ENCODE results near the gene BIK. TPM values are rescaled to one million over a fixed set of nuclear protein-coding genes. Genes with fewer than 3 reads are reported as not detected.
"Not testable (repeated sequence)": the region's sequence is repeated elsewhere in the genome, so short reads cannot be mapped to it uniquely, and the experiment has no call there.

Gene BIK
- polyA plus RNA-seq, 2 donors: 11.4 to 18.5 TPM

DNA sequence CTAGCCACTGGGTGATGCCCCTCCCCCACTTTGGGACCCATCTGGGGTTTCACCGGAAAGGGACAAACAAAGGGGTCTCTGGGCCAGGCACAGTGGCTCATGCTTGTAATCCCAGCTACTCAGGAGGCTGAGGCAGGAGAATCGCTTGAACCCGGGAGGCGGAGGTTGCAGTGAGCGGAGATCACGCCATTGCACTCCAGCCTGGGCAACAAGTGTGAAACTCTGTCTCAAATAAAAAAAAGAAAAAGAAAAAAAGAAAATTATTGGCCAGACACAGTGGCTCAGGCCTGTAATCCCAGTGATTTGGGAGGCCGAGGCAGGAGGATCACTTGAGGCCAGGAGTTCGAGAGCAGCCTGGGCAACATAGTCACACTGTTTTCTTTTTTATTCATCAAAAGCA, 34.8 kb downstream of the BIK start:
- H3K4me3 ChIP-seq (ENCODE audit: low read depth in 1 of 2, low read length in 2 of 2); H3K36me3 ChIP-seq (ENCODE audit: control insufficient read depth in 2 of 2, insufficient read depth in 2 of 2, low read length in 1 of 2); H3K9me3 ChIP-seq (ENCODE audit: control insufficient read depth in 2 of 2, insufficient read depth in 1 of 2, low read depth in 1 of 2, low read length in 1 of 2); H3K4me1 ChIP-seq (ENCODE audit: control insufficient read depth in 2 of 2, insufficient read depth in 2 of 2, low read length in 1 of 2); H3K27me3 ChIP-seq (ENCODE audit: control insufficient read depth in 1 of 2, insufficient read depth in 2 of 2, low read length in 2 of 2): not testable (repeated sequence)
- 88 to 90% methylated on average over 8 of the region's 8 CpGs for WGBS, 2 donors
- peak overlapping the region; percentile 73 to 82 for H3K27ac ChIP-seq (ENCODE audit: low read depth in 2 of 2, low read length in 1 of 2)

DNA sequence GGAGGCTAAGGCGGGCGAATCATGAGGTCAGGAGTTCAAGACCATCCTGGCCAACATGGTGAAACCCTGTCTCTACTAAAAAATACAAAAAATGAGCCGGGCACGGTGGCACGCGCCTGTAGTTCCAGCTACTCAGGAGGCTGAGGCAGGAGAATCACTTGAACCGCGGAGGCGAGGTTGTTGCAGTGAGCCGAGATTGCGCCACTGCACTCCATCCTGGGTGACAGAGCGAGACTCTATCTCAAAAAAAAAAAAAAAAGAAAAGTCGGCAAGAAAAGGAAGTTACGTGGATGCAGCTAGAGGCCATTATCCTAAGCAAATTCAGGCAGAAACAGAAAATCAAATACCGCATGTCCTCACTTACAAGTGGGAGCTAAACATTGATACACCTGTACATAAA, 35.8 kb downstream of the BIK start:
- WGBS, 2 donors: 86 to 88% methylated on average over 15 of the region's 15 CpGs
- not testable (repeated sequence) for H3K36me3 ChIP-seq (ENCODE audit: control insufficient read depth in 2 of 2, insufficient read depth in 2 of 2, low read length in 1 of 2); H3K27me3 ChIP-seq (ENCODE audit: control insufficient read depth in 1 of 2, insufficient read depth in 2 of 2, low read length in 2 of 2); H3K27ac ChIP-seq (ENCODE audit: low read depth in 2 of 2, low read length in 1 of 2); H3K4me3 ChIP-seq (ENCODE audit: low read depth in 1 of 2, low read length in 2 of 2); H3K9me3 ChIP-seq (ENCODE audit: control insufficient read depth in 2 of 2, insufficient read depth in 1 of 2, low read depth in 1 of 2, low read length in 1 of 2)
- H3K4me1 ChIP-seq (ENCODE audit: control insufficient read depth in 2 of 2, insufficient read depth in 2 of 2, low read length in 1 of 2): peaks cover 0 to 13% of the 10 kb centered on the region in 2 donors

DNA sequence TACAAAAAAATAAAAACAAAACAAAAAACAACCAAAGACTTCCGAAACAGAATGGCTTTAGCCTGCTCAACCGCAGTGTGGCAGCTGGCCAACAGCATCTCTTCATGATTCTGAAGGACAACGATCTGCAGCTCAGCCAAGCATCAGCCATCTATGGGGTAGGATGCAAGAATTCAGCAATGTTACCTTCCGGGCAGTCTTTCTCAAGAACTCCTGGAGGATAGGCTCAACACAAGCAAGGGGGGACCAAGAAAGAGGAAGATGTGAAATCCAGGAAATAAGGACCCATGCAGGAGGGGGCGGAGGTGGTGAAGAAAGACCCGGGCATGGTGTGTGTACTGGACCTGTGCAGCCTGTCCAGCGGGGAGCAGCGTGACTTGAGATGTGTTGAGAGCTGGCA, 37.3 kb downstream of the BIK start:
- WGBS, 2 donors: 67 to 68% methylated on average over 8 of the region's 8 CpGs
- no peak overlapping the region for H3K27ac ChIP-seq (ENCODE audit: low read depth in 2 of 2, low read length in 1 of 2)
- no peaks in the 10 kb centered on the region for H3K27me3 ChIP-seq (ENCODE audit: control insufficient read depth in 1 of 2, insufficient read depth in 2 of 2, low read length in 2 of 2)
- H3K4me1 ChIP-seq (ENCODE audit: control insufficient read depth in 2 of 2, insufficient read depth in 2 of 2, low read length in 1 of 2): peaks cover 0 to 13% of the 10 kb centered on the region in 2 donors
- H3K36me3 ChIP-seq (ENCODE audit: control insufficient read depth in 2 of 2, insufficient read depth in 2 of 2, low read length in 1 of 2): no peaks in the 10 kb centered on the region
- no peak overlapping the region for H3K4me3 ChIP-seq (ENCODE audit: low read depth in 1 of 2, low read length in 2 of 2)
- no peaks in the 10 kb centered on the region for H3K9me3 ChIP-seq (ENCODE audit: control insufficient read depth in 2 of 2, insufficient read depth in 1 of 2, low read depth in 1 of 2, low read length in 1 of 2)

DNA sequence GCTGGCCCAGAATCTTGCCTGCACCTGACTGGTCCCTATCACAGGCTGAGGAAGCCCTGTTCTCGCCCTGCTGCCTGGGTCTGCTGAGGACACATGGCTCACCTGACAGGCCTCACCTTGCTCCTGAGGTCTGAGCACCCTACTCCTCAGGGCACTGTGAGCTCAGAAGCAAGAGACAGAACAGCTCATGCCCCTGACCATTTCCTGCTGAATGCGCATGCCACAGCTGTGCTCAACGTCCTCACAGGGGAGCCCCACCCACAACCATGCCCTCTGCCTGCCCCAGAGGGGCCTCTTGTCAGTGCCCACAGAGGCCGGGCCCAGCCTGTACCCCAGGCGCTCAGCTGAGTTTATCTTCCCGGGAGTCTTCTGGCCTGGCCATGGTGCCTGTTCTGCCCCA, 38.0 kb downstream of the BIK start:
- Histone ChIP-seq H3K4me1 (ENCODE audit: control insufficient read depth in 2 of 2, insufficient read depth in 2 of 2, low read length in 1 of 2) (peaks cover 0 to 13% of the 10 kb centered on the region in 2 donors), H3K27me3 (ENCODE audit: control insufficient read depth in 1 of 2, insufficient read depth in 2 of 2, low read length in 2 of 2) (no peaks in the 10 kb centered on the region), H3K4me3 (ENCODE audit: low read depth in 1 of 2, low read length in 2 of 2) (no peak overlapping the region), H3K9me3 (ENCODE audit: control insufficient read depth in 2 of 2, insufficient read depth in 1 of 2, low read depth in 1 of 2, low read length in 1 of 2) (no peaks in the 10 kb centered on the region), H3K36me3 (ENCODE audit: control insufficient read depth in 2 of 2, insufficient read depth in 2 of 2, low read length in 1 of 2) (no peaks in the 10 kb centered on the region), H3K27ac (ENCODE audit: low read depth in 2 of 2, low read length in 1 of 2) (peak overlapping the region; percentile 45 to 52)
- 50 to 60% methylated on average over 6 of the region's 6 CpGs for WGBS, 2 donors

DNA sequence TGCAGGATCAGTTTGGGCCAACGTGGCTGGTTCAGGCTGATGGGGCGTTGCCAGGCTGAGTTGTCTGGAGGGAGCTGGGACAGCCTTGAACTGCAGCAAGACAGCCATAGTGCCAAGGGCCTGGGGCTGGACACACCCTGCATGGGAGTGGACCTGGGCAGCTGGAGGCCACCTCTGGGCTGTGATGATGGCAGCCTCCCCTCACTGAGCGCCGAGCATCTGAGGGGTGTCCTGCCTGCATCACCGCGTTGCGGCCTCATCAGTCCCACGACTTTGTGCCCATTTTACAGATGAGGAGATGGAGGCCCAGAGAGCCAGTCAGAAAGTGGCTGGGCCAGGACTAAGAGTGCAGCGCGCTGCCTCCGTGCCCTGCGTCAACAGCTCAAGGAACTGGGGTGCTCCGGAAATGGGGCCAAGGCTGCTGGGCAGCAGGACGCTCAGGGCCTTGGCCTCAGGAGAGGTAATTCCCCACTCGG, 40.2 kb downstream of the BIK start:
- no peaks in the 10 kb centered on the region for H3K27me3 ChIP-seq (ENCODE audit: control insufficient read depth in 1 of 2, insufficient read depth in 2 of 2, low read length in 2 of 2)
- H3K9me3 ChIP-seq (ENCODE audit: control insufficient read depth in 2 of 2, insufficient read depth in 1 of 2, low read depth in 1 of 2, low read length in 1 of 2): no peaks in the 10 kb centered on the region
- no peaks in the 10 kb centered on the region for H3K36me3 ChIP-seq (ENCODE audit: control insufficient read depth in 2 of 2, insufficient read depth in 2 of 2, low read length in 1 of 2)
- WGBS, 2 donors: 70 to 71% methylated on average over 15 of the region's 15 CpGs
- peak overlapping the region; percentile 42 to 84 for H3K4me3 ChIP-seq (ENCODE audit: low read depth in 1 of 2, low read length in 2 of 2)
- H3K4me1 ChIP-seq (ENCODE audit: control insufficient read depth in 2 of 2, insufficient read depth in 2 of 2, low read length in 1 of 2): peaks cover 3 to 23% of the 10 kb centered on the region in 2 donors
- H3K27ac ChIP-seq (ENCODE audit: low read depth in 2 of 2, low read length in 1 of 2): peak overlapping the region; percentile 79 to 97

DNA sequence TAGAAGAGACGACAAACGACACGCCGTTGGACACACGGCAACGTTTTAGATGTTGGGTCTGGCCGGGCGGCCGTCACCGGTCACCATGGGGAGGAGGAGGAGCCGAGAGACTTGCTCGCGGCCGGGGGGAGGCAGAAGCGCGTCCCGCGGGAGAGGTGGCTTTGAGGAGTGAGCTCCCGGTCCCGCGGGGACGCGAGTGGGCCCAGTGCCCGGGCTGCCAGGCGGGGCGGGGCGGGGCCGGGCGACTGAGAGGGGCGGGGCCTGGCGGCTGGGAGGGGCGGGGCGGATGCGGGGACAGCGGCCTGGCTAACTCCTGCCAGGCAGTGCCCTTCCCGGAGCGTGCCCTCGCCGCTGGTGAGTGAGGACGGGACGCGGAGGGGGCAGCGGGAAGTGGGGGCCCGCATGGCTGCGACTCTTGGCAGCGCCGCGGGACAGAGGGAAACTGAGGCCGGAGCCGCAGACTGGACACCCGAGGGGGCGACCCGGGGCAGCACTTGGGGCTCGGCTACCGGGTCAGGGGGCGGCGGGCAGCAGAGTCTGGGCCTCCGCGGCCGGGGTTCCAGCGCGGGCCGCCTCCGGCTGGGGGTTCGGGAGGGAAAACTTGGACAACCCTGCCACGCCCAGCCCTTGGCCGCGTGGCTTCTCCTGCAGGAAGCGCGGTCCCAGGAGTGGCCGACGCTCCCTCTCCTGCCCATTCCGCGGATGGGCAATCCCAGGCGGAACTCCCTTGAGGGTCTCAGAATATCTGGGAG, 40.9 kb downstream of the BIK start, which contains the start of gene TSPO:
TSS of gene TSPO (plus strand) at position 309 of the 752 bp plus-strand sequence. CDS start 7,680 bp downstream, outside the sequence.
- Histone ChIP-seq H3K4me1 (ENCODE audit: control insufficient read depth in 2 of 2, insufficient read depth in 2 of 2, low read length in 1 of 2) (peaks cover 3 to 27% of the 10 kb centered on the region in 2 donors), H3K36me3 (ENCODE audit: control insufficient read depth in 2 of 2, insufficient read depth in 2 of 2, low read length in 1 of 2) (no peaks in the 10 kb centered on the region), H3K27me3 (ENCODE audit: control insufficient read depth in 1 of 2, insufficient read depth in 2 of 2, low read length in 2 of 2) (no peaks in the 10 kb centered on the region), H3K4me3 (ENCODE audit: low read depth in 1 of 2, low read length in 2 of 2) (peak within 1 kb of the TSS; percentile 84 to 95), H3K27ac (ENCODE audit: low read depth in 2 of 2, low read length in 1 of 2) (peak within 1 kb of the TSS; percentile 97 to 98), H3K9me3 (ENCODE audit: control insufficient read depth in 2 of 2, insufficient read depth in 1 of 2, low read depth in 1 of 2, low read length in 1 of 2) (no peaks in the 10 kb centered on the region)
- 1% methylated on average over 50 to 75 of the region's 75 CpGs for WGBS, 2 donors

DNA sequence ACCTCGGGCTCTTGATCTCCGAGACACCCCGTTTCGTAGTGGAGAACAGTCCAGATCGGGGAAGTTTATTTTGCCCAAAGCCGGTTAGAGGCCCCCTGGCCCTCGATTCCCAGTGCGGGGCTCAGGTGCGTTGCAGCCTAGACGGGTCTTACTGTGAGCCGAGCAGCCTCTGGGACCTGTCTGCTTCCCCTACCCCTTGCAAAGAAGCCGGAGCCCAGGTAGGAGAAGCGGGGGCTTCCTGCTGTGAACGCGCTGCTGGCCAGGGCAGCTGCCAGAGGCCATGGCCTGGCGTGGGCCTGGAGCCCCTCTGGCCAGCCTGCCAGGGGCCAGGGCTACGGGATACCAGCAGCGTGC, 41.4 kb downstream of the BIK start:
- Histone ChIP-seq H3K36me3 (ENCODE audit: control insufficient read depth in 2 of 2, insufficient read depth in 2 of 2, low read length in 1 of 2) (peaks cover 0 to 2% of the 10 kb centered on the region in 2 donors), H3K4me1 (ENCODE audit: control insufficient read depth in 2 of 2, insufficient read depth in 2 of 2, low read length in 1 of 2) (peaks cover 3 to 32% of the 10 kb centered on the region in 2 donors), H3K27me3 (ENCODE audit: control insufficient read depth in 1 of 2, insufficient read depth in 2 of 2, low read length in 2 of 2) (no peaks in the 10 kb centered on the region), H3K4me3 (ENCODE audit: low read depth in 1 of 2, low read length in 2 of 2) (peak overlapping the region; percentile 84 to 95), H3K9me3 (ENCODE audit: control insufficient read depth in 2 of 2, insufficient read depth in 1 of 2, low read depth in 1 of 2, low read length in 1 of 2) (no peaks in the 10 kb centered on the region), H3K27ac (ENCODE audit: low read depth in 2 of 2, low read length in 1 of 2) (peak overlapping the region; percentile 97 to 98)
- WGBS, 2 donors: 6 to 7% methylated on average over 18 of the region's 18 CpGs

DNA sequence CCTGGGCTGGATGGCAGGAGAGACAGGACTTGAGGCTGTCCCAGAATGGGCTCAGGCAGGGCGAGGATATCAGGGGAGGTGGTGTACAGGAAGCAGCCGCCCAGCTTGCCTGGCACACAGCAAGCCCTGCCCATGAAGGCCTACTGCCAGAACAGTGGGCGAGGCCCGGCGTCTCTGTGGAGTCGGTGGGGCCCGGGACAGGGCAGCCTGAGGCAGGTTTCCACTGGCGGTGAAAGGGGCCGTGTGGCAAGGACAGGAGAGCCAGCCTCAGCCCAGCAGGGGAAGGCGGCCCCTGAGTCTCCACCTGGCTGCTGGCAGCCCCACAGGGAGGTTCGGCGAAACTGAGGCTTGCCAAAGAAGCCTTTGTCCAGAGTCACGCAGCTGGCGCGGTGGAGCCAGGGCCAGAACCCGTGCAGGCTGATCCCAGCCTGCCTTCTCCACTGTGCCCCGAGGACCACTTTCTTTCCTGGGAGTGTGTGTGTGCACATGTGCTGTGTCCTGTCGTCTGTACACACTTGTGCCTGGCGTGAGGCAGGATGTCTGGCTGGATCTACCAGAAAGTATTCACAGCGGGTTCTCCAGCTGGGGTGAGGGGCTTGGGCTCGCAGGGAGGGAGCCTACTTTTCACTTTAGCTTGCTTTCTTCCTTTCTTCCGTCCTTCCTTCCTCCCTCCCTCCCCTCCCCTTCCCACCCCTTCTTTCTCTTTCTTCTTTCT, 42.0 kb downstream of the BIK start:
- no peaks in the 10 kb centered on the region for H3K9me3 ChIP-seq (ENCODE audit: control insufficient read depth in 2 of 2, insufficient read depth in 1 of 2, low read depth in 1 of 2, low read length in 1 of 2)
- H3K27me3 ChIP-seq (ENCODE audit: control insufficient read depth in 1 of 2, insufficient read depth in 2 of 2, low read length in 2 of 2): no peaks in the 10 kb centered on the region
- H3K27ac ChIP-seq (ENCODE audit: low read depth in 2 of 2, low read length in 1 of 2): peak overlapping the region; percentile 97 to 98
- H3K36me3 ChIP-seq (ENCODE audit: control insufficient read depth in 2 of 2, insufficient read depth in 2 of 2, low read length in 1 of 2): peaks cover 0 to 2% of the 10 kb centered on the region in 2 donors
- H3K4me1 ChIP-seq (ENCODE audit: control insufficient read depth in 2 of 2, insufficient read depth in 2 of 2, low read length in 1 of 2): peaks cover 3 to 33% of the 10 kb centered on the region in 2 donors
- 4 to 9% methylated on average over 22 of the region's 22 CpGs for WGBS, 2 donors
- peak overlapping the region; percentile 84 to 95 for H3K4me3 ChIP-seq (ENCODE audit: low read depth in 1 of 2, low read length in 2 of 2)

DNA sequence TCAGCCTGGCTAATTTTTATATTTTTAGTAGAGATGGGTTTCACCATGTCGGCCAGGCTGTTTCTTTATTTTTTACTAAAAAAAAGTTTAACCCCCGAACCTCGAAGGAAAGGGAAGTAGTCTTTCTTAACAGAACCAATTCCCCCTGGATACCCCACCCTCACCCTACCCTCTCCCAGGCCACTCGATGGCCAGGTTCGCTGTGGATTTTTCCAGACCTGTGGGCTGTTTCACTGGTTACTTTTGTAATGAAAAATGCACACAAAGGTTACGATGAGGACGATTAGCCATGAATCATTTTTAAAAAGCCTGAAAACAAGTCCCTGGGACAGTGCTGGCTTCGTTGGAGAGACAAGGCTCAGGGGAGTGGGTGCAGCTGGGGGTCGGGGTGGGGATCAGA, 43.3 kb downstream of the BIK start:
- 53 to 61% methylated on average over 9 of the region's 9 CpGs for WGBS, 2 donors
- H3K27me3 ChIP-seq (ENCODE audit: control insufficient read depth in 1 of 2, insufficient read depth in 2 of 2, low read length in 2 of 2): no peaks in the 10 kb centered on the region
- H3K27ac ChIP-seq (ENCODE audit: low read depth in 2 of 2, low read length in 1 of 2): peak overlapping the region in 1 of 2 donors; percentile 40
- peaks cover 0 to 4% of the 10 kb centered on the region in 2 donors for H3K36me3 ChIP-seq (ENCODE audit: control insufficient read depth in 2 of 2, insufficient read depth in 2 of 2, low read length in 1 of 2)
- no peaks in the 10 kb centered on the region for H3K9me3 ChIP-seq (ENCODE audit: control insufficient read depth in 2 of 2, insufficient read depth in 1 of 2, low read depth in 1 of 2, low read length in 1 of 2)
- peaks cover 6 to 36% of the 10 kb centered on the region in 2 donors for H3K4me1 ChIP-seq (ENCODE audit: control insufficient read depth in 2 of 2, insufficient read depth in 2 of 2, low read length in 1 of 2)
- H3K4me3 ChIP-seq (ENCODE audit: low read depth in 1 of 2, low read length in 2 of 2): peak overlapping the region in 1 of 2 donors; percentile 9

Measured in esophagus (tissue), 2 donors.